HG02571 (cell line): ENCODE results near the gene GSG1L.

ENCODE experiments used
- ATAC-seq: cut with Tn5 transposase; IDR thresholded peaks from one replicate; pipeline ENCODE4 v1.9.1; 2021; ENCODE audit warnings: mild to moderate bottlenecking, moderate library complexity; ENCODE audit not compliant: unreplicated experiment

The GSG1L gene

DNA sequence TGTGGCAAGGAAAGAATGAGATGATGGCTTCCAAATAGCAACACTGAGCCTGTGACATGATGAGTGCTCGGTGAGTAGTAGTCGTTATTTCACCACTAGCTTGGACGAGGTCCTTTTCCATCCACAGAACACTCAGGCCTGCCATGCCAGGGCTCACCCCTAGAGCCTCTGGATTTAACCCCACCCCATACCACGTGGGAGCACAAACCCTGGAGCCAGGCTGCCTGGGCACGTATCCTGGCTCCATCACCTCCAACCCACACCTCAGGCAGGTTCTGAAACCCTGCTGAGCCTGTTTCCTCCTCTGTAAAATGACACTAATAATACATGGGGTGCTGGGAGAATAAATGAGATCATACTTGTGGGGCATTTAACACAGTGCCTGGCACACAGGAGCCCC, 321.2 kb downstream of the GSG1L start:
- no peak for ATAC-seq

DNA sequence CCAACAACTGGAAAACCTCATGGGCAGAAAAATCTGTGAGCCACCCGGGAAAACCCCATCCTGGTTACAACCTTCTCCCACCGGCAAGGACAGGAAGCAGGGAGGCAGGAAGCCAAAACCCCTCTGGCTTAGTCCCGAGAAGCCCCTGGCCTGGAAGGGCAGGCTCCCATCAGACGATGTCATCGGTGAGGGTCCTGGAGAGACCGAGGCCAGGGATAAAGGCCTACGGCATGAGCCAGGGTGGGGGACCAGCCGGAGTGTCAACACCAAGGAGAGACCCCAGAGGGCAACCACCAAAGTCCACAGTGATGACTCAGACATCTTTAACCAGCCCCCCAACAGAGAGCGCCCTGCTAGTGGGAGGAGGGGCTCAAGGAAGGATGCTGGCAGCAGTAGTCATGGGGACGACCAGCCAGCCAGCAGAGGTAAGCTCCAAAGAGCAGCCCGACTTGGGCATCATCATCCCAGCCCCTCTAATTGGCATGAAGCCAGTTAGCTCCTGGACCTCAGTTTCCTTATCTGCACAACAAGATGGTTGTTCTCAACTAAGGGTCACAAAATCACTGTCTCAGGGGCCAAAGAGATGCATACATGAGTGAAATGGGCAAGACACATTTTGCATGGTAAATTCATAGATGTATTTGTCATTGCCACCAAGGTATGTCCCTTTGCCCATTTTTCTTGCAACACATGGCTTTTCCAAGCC, 322.9 kb downstream of the GSG1L start:
- ATAC-seq: no peak

GRCh38 chr16:27739606-27740357, 323.7 kb downstream of the GSG1L start:
- no peak for ATAC-seq

GRCh38 chr16:27738596-27738995, 324.9 kb downstream of the GSG1L start:
- no peak for ATAC-seq
